GM23338 (cell line): ENCODE measurements around the gene CRTC3. TPM values are rescaled to one million over a fixed set of nuclear protein-coding genes. Genes with fewer than 3 reads are reported as not detected.

Experiments
- ATAC-seq: fragments of 200-7000 bp; cut with Tn5 transposase; 3 replicates; pipeline ENCODE4 v1.9.1; 2020
- DNase-seq: peaks from one replicate; pipeline ENCODE4 v3.0.0-alpha.2; 2015; ENCODE audit warnings: low spot score
- H2AFZ ChIP-seq: fragments of 200-600 bp; sonication (generic); 2 replicates; pipeline ENCODE4 v1.8.0; 2016; ENCODE audit warnings: antibody characterized with exemption, mild to moderate bottlenecking, moderate library complexity
- H3F3A ChIP-seq: fragments of 200-600 bp; sonication (generic); replicated peaks from 2 replicates; pipeline ENCODE4 v1.8.0; 2017; ENCODE audit warnings: antibody characterized with exemption, mixed run types, low read depth
- H3K27ac ChIP-seq: fragments of 200-600 bp; sonication (generic); 2 replicates; pipeline ENCODE4 v1.6.1; 2016; ENCODE audit warnings: low read depth
- H3K27me3 ChIP-seq: fragments of 200-600 bp; sonication (generic); 2 replicates; pipeline ENCODE4 v1.8.0; 2016; ENCODE audit warnings: mild to moderate bottlenecking, mixed run types, moderate library complexity; ENCODE audit not compliant: insufficient read depth
- H3K36me3 ChIP-seq: fragments of 200-600 bp; sonication (generic); 2 replicates; pipeline ENCODE4 v1.8.0; 2016; ENCODE audit warnings: mild to moderate bottlenecking; ENCODE audit not compliant: insufficient read depth
- H3K4me1 ChIP-seq: fragments of 200-600 bp; sonication (generic); 2 replicates; pipeline ENCODE4 v1.8.0; 2016; ENCODE audit warnings: mild to moderate bottlenecking, moderate library complexity; ENCODE audit not compliant: insufficient read depth
- H3K4me2 ChIP-seq: fragments of 200-600 bp; sonication (generic); 2 replicates; pipeline ENCODE4 v1.7.1; 2017; ENCODE audit warnings: mixed run types
- H3K4me3 ChIP-seq: fragments of 200-600 bp; sonication (generic); 2 replicates; pipeline ENCODE4 v1.6.1; 2016; ENCODE audit warnings: mixed run types
- H3K79me2 ChIP-seq: fragments of 200-600 bp; sonication (generic); replicated peaks from 2 replicates; pipeline ENCODE4 v1.8.0; 2017; ENCODE audit warnings: mild to moderate bottlenecking; ENCODE audit not compliant: insufficient read depth
- H3K9me2 ChIP-seq: fragments of 200-600 bp; sonication (generic); 2 replicates; pipeline ENCODE4 v1.8.0; 2017; ENCODE audit not compliant: insufficient read depth
- H4K20me1 ChIP-seq: fragments of 200-600 bp; sonication (generic); replicated peaks from 2 replicates; pipeline ENCODE4 v1.8.0; 2017; ENCODE audit warnings: mild to moderate bottlenecking; ENCODE audit not compliant: insufficient read depth
- H3K27ac Mint-ChIP-seq: 2 replicates; pipeline ENCODE4 v1.8.0; 2020; ENCODE audit warnings: inconsistent platforms, mild to moderate bottlenecking, moderate library complexity, mixed read lengths
- H3K27me3 Mint-ChIP-seq: 3 replicates; pipeline ENCODE4 v1.8.0; 2022; ENCODE audit warnings: low read depth, mild to moderate bottlenecking, moderate library complexity, mixed read lengths, inconsistent platforms; ENCODE audit not compliant: insufficient read depth, poor library complexity
- H3K36me3 Mint-ChIP-seq: 3 replicates; pipeline ENCODE4 v1.8.0; 2021; ENCODE audit warnings: low read depth, mild to moderate bottlenecking, inconsistent platforms, moderate library complexity, mixed read lengths
- H3K4me1 Mint-ChIP-seq: 3 replicates; pipeline ENCODE4 v1.8.0; 2020; ENCODE audit warnings: mild to moderate bottlenecking, inconsistent platforms, mixed read lengths
- H3K4me3 Mint-ChIP-seq: 3 replicates; pipeline ENCODE4 v1.8.0; 2021; ENCODE audit warnings: moderate library complexity, mild to moderate bottlenecking, inconsistent platforms, mixed read lengths
- H3K9me3 Mint-ChIP-seq: 3 replicates; pipeline ENCODE4 v1.8.0; 2020; ENCODE audit warnings: moderate library complexity, mild to moderate bottlenecking, inconsistent platforms, mixed read lengths
- CREB1 ChIP-seq: fragments of 250-450 bp; sonication (Bioruptor Pico); IDR thresholded peaks from 2 replicates; pipeline ENCODE4 v1.5.0; 2020; ENCODE audit warnings: low read depth, mild to moderate bottlenecking, moderate library complexity
- ZNF114 ChIP-seq: fragments of 250-450 bp; sonication (Bioruptor Pico); IDR thresholded peaks from 2 replicates; pipeline ENCODE4 v1.5.0; 2020; ENCODE audit warnings: mild to moderate bottlenecking, moderate library complexity
- polyA plus RNA-seq: library from polyadenylated mRNA; unstranded; fragments of >200 nt; fragmentation: Nextera tagmentation; extraction: Ambion mirVana; gene quantifications from 2 replicates; pipeline ENCODE4 v1.2.1, GENCODE V29; 2016
- total RNA-seq: library from RNA; depleted of rRNA; stranded (reverse); fragments of >200 nt; shearing (Covaris generic); gene quantifications from 2 replicates; pipeline ENCODE4 v1.2.3, GENCODE V29; 2014
- TF ChIP-seq, protein P1 (sequence below): IDR thresholded peaks from one replicate; pipeline ENCODE4 v1.6.1; 2018; ENCODE audit warnings: antibody characterized with exemption; ENCODE audit not compliant: unreplicated experiment
- TF ChIP-seq, protein P2 (sequence below): fragments of 250-450 bp; sonication (Bioruptor Pico); IDR thresholded peaks from 2 replicates; pipeline ENCODE4 v1.5.0; 2020; ENCODE audit warnings: mild to moderate bottlenecking, moderate library complexity
- TF ChIP-seq, protein P3 (sequence below), 2 experiments: fragments of 200-600 bp in 1 of 2; sonication (generic) in 1 of 2; conservative IDR thresholded peaks; 2 replicates each; pipeline versions ENCODE4 v1.5.1 to v1.6.1; 2016 to 2017; ENCODE audit warnings: antibody characterized with exemption in 2 of 2, low read depth in 2 of 2, mild to moderate bottlenecking in 2 of 2, moderate library complexity in 1 of 2

Gene CRTC3
- total and polyA plus RNA-seq, 2 experiments from 2014 or later: 2.8 to 3.8 TPM

- Histone ChIP-seq H4K20me1 (no peaks in the 10 kb centered on the region), H3F3A (no peaks in the 10 kb centered on the region), H2AFZ (no peak overlapping the region), H3K27ac (no peak overlapping the region), H3K36me3 (no peaks in the 10 kb centered on the region), H3K4me2 (no peak overlapping the region), H3K27me3 (no peaks in the 10 kb centered on the region), H3K79me2 (no peaks in the 10 kb centered on the region), H3K4me3 (no peak overlapping the region), H3K9me2 (no peaks in the 10 kb centered on the region), H3K4me1 (no peaks in the 10 kb centered on the region; the same call in 1 of the 2 replicates)
- DNase-seq (no peak), ATAC-seq (no peak)
- Mint-ChIP-seq H3K36me3 (no peaks in the 10 kb centered on the region), H3K9me3 (no peaks in the 10 kb centered on the region; the same call in 2 of the 3 replicates), H3K27ac (no peak overlapping the region), H3K4me1 (peaks cover 19% of the 10 kb centered on the region), H3K4me3 (no peak overlapping the region), H3K27me3 (peaks cover 11% of the 10 kb centered on the region)
- TF ChIP-seq ZNF114 (CRISPR knock-in tag): no peak
- TF ChIP-seq, protein P1, sequence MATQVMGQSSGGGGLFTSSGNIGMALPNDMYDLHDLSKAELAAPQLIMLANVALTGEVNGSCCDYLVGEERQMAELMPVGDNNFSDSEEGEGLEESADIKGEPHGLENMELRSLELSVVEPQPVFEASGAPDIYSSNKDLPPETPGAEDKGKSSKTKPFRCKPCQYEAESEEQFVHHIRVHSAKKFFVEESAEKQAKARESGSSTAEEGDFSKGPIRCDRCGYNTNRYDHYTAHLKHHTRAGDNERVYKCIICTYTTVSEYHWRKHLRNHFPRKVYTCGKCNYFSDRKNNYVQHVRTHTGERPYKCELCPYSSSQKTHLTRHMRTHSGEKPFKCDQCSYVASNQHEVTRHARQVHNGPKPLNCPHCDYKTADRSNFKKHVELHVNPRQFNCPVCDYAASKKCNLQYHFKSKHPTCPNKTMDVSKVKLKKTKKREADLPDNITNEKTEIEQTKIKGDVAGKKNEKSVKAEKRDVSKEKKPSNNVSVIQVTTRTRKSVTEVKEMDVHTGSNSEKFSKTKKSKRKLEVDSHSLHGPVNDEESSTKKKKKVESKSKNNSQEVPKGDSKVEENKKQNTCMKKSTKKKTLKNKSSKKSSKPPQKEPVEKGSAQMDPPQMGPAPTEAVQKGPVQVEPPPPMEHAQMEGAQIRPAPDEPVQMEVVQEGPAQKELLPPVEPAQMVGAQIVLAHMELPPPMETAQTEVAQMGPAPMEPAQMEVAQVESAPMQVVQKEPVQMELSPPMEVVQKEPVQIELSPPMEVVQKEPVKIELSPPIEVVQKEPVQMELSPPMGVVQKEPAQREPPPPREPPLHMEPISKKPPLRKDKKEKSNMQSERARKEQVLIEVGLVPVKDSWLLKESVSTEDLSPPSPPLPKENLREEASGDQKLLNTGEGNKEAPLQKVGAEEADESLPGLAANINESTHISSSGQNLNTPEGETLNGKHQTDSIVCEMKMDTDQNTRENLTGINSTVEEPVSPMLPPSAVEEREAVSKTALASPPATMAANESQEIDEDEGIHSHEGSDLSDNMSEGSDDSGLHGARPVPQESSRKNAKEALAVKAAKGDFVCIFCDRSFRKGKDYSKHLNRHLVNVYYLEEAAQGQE: no peak
- TF ChIP-seq CREB1: no peak
Measured at GRCh38 chr15:90647326-90647725, 117.6 kb downstream of the CRTC3 start.

DNA sequence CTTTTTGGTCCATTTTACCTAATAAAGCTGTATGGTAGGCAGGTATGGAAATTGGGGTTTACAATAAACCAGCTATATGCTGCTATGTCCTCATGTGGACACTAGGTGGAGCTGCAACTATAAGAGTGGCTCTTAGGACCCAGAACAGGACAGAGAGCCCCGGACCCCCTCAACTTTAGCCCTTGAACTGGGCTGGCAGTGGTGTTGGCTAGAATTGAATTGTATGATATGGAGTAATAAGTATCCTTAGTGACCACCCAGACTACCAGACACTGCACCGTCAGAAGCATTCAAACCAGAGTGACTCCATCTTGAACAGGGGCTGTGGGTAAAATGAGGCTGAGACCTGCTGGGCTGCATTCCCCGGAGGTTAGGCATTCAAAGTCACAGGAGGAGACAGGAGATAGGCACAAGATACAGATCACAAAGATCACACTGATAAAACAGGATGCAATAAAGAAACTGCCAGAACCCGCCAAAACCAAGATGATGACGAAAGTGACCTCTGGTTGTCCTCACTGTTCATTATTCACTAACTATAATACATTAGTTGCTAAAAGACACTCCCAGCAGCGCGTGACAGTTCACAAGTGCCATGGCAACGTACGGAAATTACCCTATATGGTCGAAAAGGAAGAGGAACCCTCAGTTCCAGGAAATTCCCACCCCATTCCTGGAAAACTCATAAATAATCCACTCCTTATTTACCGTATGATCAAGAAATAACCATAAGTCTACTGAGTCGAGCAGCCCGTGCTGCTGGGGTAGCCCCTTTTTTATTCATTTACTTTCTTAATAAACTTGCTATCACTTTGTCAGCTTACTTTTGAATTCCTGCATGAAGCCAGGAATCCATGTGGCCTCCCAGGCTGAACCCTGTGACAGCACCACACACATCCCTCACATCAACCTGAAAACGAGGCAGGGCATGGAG is 118.7 kb downstream of the CRTC3 start:
- Histone ChIP-seq H2AFZ (peak overlapping the region; percentile 9; the same call in 1 of the 2 replicates), H3K79me2 (no peaks in the 10 kb centered on the region), H4K20me1 (no peaks in the 10 kb centered on the region), H3K9me2 (no peaks in the 10 kb centered on the region), H3F3A (no peaks in the 10 kb centered on the region), H3K36me3 (no peaks in the 10 kb centered on the region), H3K4me2 (no peak overlapping the region), H3K27ac (no peak overlapping the region), H3K27me3 (no peaks in the 10 kb centered on the region), H3K4me1 (no peaks in the 10 kb centered on the region; the same call in 1 of the 2 replicates), H3K4me3 (no peak overlapping the region)
- Mint-ChIP-seq H3K36me3 (no peaks in the 10 kb centered on the region), H3K27ac (peak overlapping the region; percentile 20), H3K4me1 (peaks cover 19% of the 10 kb centered on the region), H3K4me3 (no peak overlapping the region), H3K9me3 (no peaks in the 10 kb centered on the region; the same call in 2 of the 3 replicates), H3K27me3 (peaks cover 11% of the 10 kb centered on the region)
- ATAC-seq (peak; percentile 84), DNase-seq (peak; percentile 89)
- TF ChIP-seq, protein P2, sequence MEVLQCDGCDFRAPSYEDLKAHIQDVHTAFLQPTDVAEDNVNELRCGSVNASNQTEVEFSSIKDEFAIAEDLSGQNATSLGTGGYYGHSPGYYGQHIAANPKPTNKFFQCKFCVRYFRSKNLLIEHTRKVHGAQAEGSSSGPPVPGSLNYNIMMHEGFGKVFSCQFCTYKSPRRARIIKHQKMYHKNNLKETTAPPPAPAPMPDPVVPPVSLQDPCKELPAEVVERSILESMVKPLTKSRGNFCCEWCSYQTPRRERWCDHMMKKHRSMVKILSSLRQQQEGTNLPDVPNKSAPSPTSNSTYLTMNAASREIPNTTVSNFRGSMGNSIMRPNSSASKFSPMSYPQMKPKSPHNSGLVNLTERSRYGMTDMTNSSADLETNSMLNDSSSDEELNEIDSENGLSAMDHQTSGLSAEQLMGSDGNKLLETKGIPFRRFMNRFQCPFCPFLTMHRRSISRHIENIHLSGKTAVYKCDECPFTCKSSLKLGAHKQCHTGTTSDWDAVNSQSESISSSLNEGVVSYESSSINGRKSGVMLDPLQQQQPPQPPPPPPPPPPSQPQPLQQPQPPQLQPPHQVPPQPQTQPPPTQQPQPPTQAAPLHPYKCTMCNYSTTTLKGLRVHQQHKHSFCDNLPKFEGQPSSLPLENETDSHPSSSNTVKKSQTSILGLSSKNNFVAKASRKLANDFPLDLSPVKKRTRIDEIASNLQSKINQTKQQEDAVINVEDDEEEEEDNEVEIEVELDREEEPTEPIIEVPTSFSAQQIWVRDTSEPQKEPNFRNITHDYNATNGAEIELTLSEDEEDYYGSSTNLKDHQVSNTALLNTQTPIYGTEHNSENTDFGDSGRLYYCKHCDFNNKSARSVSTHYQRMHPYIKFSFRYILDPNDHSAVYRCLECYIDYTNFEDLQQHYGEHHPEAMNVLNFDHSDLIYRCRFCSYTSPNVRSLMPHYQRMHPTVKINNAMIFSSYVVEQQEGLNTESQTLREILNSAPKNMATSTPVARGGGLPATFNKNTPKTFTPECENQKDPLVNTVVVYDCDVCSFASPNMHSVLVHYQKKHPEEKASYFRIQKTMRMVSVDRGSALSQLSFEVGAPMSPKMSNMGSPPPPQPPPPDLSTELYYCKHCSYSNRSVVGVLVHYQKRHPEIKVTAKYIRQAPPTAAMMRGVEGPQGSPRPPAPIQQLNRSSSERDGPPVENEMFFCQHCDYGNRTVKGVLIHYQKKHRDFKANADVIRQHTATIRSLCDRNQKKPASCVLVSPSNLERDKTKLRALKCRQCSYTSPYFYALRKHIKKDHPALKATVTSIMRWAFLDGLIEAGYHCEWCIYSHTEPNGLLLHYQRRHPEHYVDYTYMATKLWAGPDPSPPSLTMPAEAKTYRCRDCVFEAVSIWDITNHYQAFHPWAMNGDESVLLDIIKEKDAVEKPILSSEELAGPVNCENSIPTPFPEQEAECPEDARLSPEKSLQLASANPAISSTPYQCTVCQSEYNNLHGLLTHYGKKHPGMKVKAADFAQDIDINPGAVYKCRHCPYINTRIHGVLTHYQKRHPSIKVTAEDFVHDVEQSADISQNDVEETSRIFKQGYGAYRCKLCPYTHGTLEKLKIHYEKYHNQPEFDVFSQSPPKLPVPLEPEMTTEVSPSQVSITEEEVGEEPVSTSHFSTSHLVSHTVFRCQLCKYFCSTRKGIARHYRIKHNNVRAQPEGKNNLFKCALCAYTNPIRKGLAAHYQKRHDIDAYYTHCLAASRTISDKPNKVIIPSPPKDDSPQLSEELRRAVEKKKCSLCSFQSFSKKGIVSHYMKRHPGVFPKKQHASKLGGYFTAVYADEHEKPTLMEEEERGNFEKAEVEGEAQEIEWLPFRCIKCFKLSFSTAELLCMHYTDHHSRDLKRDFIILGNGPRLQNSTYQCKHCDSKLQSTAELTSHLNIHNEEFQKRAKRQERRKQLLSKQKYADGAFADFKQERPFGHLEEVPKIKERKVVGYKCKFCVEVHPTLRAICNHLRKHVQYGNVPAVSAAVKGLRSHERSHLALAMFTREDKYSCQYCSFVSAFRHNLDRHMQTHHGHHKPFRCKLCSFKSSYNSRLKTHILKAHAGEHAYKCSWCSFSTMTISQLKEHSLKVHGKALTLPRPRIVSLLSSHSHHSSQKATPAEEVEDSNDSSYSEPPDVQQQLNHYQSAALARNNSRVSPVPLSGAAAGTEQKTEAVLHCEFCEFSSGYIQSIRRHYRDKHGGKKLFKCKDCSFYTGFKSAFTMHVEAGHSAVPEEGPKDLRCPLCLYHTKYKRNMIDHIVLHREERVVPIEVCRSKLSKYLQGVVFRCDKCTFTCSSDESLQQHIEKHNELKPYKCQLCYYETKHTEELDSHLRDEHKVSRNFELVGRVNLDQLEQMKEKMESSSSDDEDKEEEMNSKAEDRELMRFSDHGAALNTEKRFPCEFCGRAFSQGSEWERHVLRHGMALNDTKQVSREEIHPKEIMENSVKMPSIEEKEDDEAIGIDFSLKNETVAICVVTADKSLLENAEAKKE (CRISPR knock-in tag): no peak
- TF ChIP-seq, protein P3, sequence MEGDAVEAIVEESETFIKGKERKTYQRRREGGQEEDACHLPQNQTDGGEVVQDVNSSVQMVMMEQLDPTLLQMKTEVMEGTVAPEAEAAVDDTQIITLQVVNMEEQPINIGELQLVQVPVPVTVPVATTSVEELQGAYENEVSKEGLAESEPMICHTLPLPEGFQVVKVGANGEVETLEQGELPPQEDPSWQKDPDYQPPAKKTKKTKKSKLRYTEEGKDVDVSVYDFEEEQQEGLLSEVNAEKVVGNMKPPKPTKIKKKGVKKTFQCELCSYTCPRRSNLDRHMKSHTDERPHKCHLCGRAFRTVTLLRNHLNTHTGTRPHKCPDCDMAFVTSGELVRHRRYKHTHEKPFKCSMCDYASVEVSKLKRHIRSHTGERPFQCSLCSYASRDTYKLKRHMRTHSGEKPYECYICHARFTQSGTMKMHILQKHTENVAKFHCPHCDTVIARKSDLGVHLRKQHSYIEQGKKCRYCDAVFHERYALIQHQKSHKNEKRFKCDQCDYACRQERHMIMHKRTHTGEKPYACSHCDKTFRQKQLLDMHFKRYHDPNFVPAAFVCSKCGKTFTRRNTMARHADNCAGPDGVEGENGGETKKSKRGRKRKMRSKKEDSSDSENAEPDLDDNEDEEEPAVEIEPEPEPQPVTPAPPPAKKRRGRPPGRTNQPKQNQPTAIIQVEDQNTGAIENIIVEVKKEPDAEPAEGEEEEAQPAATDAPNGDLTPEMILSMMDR (conservative IDR thresholded peaks at IDR 0.05; ENCODE audit: low read depth in 2 of 2): peak; percentile 89 to 95
